Measurements from ENCODE around the gene ALOX5.

GRCh38 chr10:45355494-45355893 lies 18.5 kb upstream of the ALOX5 start:
- TF ChIP-seq CTCF (IDR thresholded peaks at IDR 0.05) (no peak), POLR2A (IDR thresholded peaks at IDR 0.05) (no peak)

All from upper lobe of left lung (tissue), 4 donors.